IgD-negative memory B cell (primary cell): ENCODE measurements around the gene SYP. TPM values are rescaled to one million over a fixed set of nuclear protein-coding genes. Genes with fewer than 3 reads are reported as not detected.
A peak's percentile ranks its signal among the peaks of the same experiment; 100 is the strongest.

Experiments
- H3K27ac Mint-ChIP-seq, 3 donors: one replicate each; pipeline ENCODE4 v1.8.0; 2020 to 2022; ENCODE audit warnings: mild to moderate bottlenecking in 3 of 3, mixed read lengths in 3 of 3, moderate library complexity in 1 of 3
- H3K27me3 Mint-ChIP-seq: one replicate; pipeline ENCODE4 v1.8.0; 2021; ENCODE audit warnings: mixed read lengths
- H3K36me3 Mint-ChIP-seq: one replicate; pipeline ENCODE4 v1.8.0; 2020; ENCODE audit warnings: mild to moderate bottlenecking, mixed read lengths
- H3K4me1 Mint-ChIP-seq, 3 donors: one replicate each; pipeline ENCODE4 v1.8.0; 2020 to 2022; ENCODE audit warnings: mixed read lengths in 3 of 3, mild to moderate bottlenecking in 1 of 3
- H3K4me3 Mint-ChIP-seq, 4 donors: one replicate each; pipeline ENCODE4 v1.8.0; 2020 to 2022; ENCODE audit warnings: mild to moderate bottlenecking in 4 of 4, mixed read lengths in 4 of 4, moderate library complexity in 3 of 4
- H3K9me3 Mint-ChIP-seq, 3 donors: one replicate each; pipeline ENCODE4 v1.8.0; 2020 to 2021; ENCODE audit warnings: mixed read lengths in 3 of 3, mild to moderate bottlenecking in 1 of 3
- polyA plus RNA-seq: library from polyadenylated mRNA; unstranded; fragments of 300-500 nt; fragmentation: Illumina TruSeq; gene quantifications from one replicate; pipeline ENCODE4 v1.2.3, GENCODE V29; 2021

Gene SYP
- polyA plus RNA-seq: 1.1 TPM

- Mint-ChIP-seq H3K9me3 (no peaks in the 10 kb centered on the region), H3K36me3 (no peaks in the 10 kb centered on the region), H3K27me3 (no peaks in the 10 kb centered on the region), H3K4me3 (peak within 1 kb of the TSS; percentile 13 to 85 (median 76)), H3K4me1 (peaks cover 0 to 3% (median 3%) of the 10 kb centered on the region in 3 donors), H3K27ac (peak within 1 kb of the TSS in 2 of 3 donors; percentile 1 to 71)
Observed at GRCh38 chrX:49199906-49200771, at the start of gene SYP. Gene SYP (minus strand): TSS chrX:49200193. CDS start chrX:49200186, 7 bp downstream.

GRCh38 chrX:49249616-49250015 is 49.6 kb upstream of the SYP start:
- no peaks in the 10 kb centered on the region for H3K27me3 Mint-ChIP-seq
- no peak overlapping the region for H3K4me3 Mint-ChIP-seq
- no peaks in the 10 kb centered on the region for H3K36me3 Mint-ChIP-seq
- no peaks in the 10 kb centered on the region for H3K9me3 Mint-ChIP-seq
- H3K27ac Mint-ChIP-seq: peak overlapping the region in 1 of 3 donors; percentile 81
- peaks cover 0 to 2% (median 0%) of the 10 kb centered on the region in 3 donors for H3K4me1 Mint-ChIP-seq

GRCh38 chrX:49249071-49249470 is 49.1 kb upstream of the SYP start:
- Mint-ChIP-seq H3K4me3 (no peak overlapping the region), H3K9me3 (no peaks in the 10 kb centered on the region), H3K27me3 (no peaks in the 10 kb centered on the region), H3K4me1 (peaks cover 0 to 2% (median 0%) of the 10 kb centered on the region in 3 donors), H3K36me3 (no peaks in the 10 kb centered on the region), H3K27ac (no peak overlapping the region)

DNA sequence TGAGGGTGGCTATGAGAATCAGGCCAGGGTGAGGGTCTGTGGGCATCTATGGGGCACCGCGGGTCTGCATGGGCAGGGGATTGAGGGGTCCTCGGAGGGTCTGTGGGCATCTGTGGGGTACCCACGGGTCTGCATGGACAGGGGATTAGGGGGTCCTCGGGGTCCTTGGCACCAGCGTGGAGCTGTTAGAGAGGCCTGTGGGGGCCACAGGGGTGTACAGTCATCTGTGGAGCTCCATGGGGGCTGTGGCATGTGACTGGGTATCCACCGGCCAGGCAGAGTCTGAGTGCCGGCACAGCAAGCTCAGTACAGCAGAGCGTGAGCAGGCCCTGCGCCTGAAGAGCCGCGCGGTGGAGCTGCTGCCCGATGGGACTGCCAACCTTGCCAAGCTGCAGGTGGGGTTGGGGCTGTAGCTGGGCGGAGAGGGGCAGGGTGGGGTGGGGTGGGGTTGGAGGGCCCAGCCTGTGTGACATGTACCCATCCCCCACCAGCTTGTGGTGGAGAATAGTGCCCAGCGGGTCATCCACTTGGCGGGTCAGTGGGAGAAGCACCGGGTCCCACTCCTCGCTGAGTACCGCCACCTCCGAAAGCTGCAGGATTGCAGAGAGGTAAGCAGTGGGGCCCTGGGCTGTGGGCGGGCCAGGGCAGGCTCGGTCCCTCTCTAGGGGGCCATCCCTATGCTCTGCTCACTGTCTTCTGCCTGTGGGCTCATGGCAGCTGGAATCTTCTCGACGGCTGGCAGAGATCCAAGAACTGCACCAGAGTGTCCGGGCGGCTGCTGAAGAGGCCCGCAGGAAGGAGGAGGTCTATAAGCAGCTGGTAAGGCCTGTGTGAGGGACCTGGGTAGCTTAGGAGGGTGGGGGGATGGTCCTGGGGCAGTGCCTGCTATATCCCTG is 48.2 kb upstream of the SYP start:
- no peak overlapping the region for H3K4me3 Mint-ChIP-seq
- no peak overlapping the region for H3K27ac Mint-ChIP-seq
- H3K36me3 Mint-ChIP-seq: no peaks in the 10 kb centered on the region
- H3K4me1 Mint-ChIP-seq: peaks cover 0 to 4% (median 0%) of the 10 kb centered on the region in 3 donors
- H3K9me3 Mint-ChIP-seq: no peaks in the 10 kb centered on the region
- H3K27me3 Mint-ChIP-seq: no peaks in the 10 kb centered on the region

DNA sequence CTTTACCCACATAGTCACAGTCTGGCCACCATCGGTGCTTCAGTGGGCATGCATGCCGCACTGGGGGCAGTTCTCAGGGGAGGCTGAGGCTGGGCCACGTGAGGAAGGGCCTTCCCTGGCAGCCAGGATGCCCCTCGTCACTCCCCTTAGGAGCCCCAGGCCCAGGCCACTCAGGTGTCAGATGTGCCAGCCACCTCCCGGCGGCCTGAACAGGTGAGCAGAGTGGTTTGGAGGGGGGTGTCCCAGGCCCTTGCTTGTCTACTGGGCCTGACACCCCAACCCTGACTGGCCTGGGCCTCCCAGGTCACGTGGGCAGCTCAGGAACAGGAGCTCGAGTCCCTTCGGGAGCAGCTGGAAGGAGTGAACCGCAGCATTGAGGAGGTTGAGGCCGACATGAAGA is 47.4 kb upstream of the SYP start:
- H3K9me3 Mint-ChIP-seq: no peaks in the 10 kb centered on the region
- H3K27ac Mint-ChIP-seq: no peak overlapping the region
- H3K36me3 Mint-ChIP-seq: no peaks in the 10 kb centered on the region
- no peak overlapping the region for H3K4me3 Mint-ChIP-seq
- H3K27me3 Mint-ChIP-seq: no peaks in the 10 kb centered on the region
- peaks cover 0 to 4% (median 0%) of the 10 kb centered on the region in 3 donors for H3K4me1 Mint-ChIP-seq

DNA sequence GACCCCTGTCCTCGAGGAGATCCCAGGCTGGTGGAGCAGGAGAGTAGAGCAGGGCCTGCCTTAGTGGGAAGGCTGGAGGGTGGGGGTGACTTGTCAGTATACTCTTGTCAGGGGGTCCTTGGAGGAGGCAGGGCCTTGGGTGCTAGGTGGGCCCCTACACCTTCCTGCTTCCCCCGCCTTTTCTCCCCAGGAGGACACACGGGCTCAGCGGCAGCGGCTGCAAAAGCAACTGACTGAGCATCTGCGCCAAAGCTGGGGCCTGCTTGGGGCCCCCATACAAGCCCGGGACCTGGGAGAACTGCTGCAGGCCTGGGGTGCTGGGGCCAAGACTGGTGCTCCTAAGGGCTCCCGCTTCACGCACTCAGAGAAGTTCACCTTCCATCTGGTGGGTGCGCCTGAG is 46.5 kb upstream of the SYP start:
- Mint-ChIP-seq H3K4me1 (peaks cover 0 to 4% (median 0%) of the 10 kb centered on the region in 3 donors), H3K36me3 (no peaks in the 10 kb centered on the region), H3K9me3 (no peaks in the 10 kb centered on the region), H3K4me3 (no peak overlapping the region), H3K27ac (no peak overlapping the region), H3K27me3 (no peaks in the 10 kb centered on the region)

DNA sequence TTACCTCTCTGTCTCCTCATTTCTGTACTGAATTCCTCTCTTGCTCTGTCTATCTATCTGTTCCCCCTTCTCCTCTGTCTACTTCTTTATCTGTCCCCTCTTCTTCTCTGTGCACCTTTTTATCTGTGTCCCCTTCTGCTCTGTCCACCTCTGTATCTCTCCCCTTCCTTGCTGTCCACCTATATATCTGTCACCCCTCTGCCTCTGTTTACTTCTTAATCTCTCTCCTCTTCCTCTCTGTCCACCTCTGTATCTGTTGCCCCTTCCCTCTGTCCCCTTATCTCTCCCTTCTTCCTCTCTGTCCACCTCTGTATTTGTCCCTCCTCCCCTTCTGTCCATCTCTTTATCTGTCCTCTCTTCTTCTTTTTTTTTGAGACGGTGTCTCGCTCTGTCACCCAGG is 44.2 kb upstream of the SYP start:
- H3K27ac Mint-ChIP-seq: no peak overlapping the region
- H3K9me3 Mint-ChIP-seq: no peaks in the 10 kb centered on the region
- H3K36me3 Mint-ChIP-seq: no peaks in the 10 kb centered on the region
- H3K27me3 Mint-ChIP-seq: no peaks in the 10 kb centered on the region
- H3K4me3 Mint-ChIP-seq: no peak overlapping the region
- H3K4me1 Mint-ChIP-seq: peaks cover 0 to 2% (median 0%) of the 10 kb centered on the region in 3 donors

- Mint-ChIP-seq H3K36me3 (no peaks in the 10 kb centered on the region), H3K27ac (no peak overlapping the region), H3K9me3 (no peaks in the 10 kb centered on the region), H3K4me3 (no peak overlapping the region), H3K27me3 (no peaks in the 10 kb centered on the region), H3K4me1 (peaks cover 0 to 2% (median 0%) of the 10 kb centered on the region in 3 donors)
Observed at GRCh38 chrX:49243166-49243565, 43.2 kb upstream of the SYP start.

GRCh38 chrX:49242545-49243066 is 42.6 kb upstream of the SYP start:
- Mint-ChIP-seq H3K27ac (no peak overlapping the region), H3K4me1 (peaks cover 0 to 2% (median 0%) of the 10 kb centered on the region in 3 donors), H3K4me3 (no peak overlapping the region), H3K36me3 (no peaks in the 10 kb centered on the region), H3K9me3 (no peaks in the 10 kb centered on the region), H3K27me3 (no peaks in the 10 kb centered on the region)

DNA sequence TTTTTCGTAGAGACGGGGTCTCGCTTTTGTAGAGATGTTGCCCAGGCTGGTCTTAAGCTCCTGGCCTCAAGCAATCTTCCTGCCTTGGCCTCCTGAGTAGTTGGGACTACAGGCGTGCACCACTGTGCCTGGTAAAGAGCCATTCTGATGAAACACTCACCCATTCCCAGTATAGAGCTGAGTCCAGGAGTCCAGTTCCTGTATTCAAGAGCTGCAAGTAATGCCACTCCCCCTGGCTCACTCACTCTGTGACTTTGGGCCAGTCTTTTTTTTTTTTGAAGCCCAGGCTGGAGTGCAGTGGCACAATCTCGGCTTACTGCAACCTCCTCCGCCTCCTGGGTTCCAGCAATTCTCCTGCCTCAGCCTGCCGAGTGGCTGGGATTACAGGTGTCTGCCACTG is 38.7 kb upstream of the SYP start:
- no peaks in the 10 kb centered on the region for H3K9me3 Mint-ChIP-seq
- no peaks in the 10 kb centered on the region for H3K27me3 Mint-ChIP-seq
- H3K4me1 Mint-ChIP-seq: peaks cover 9 to 16% (median 12%) of the 10 kb centered on the region in 3 donors
- H3K36me3 Mint-ChIP-seq: no peaks in the 10 kb centered on the region
- no peak overlapping the region for H3K27ac Mint-ChIP-seq
- no peak overlapping the region for H3K4me3 Mint-ChIP-seq

DNA sequence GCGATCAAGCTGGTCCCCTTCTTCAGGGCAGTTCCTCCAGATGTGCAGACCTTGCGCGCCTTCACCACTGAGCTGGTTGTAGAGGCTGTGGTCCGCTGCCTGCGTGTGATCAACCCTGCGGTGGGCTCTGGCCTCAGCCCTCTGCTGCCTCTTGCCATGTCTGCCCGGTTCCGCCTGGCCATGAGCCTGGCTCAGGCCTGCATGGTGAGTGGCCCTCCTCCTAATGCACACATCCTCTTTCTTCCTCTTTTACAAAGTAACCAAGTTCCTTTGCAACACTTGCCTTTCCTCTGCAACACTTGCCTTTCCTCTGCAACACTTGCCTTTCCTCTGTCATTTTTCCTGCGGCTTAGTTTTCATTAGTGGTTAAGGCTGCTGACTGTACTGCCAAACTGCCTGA is 37.1 kb upstream of the SYP start:
- H3K36me3 Mint-ChIP-seq: peaks cover 1% of the 10 kb centered on the region
- H3K9me3 Mint-ChIP-seq: no peaks in the 10 kb centered on the region
- peak overlapping the region; percentile 72 to 84 (median 79) for H3K4me3 Mint-ChIP-seq
- H3K27me3 Mint-ChIP-seq: no peaks in the 10 kb centered on the region
- H3K4me1 Mint-ChIP-seq: peaks cover 9 to 16% (median 12%) of the 10 kb centered on the region in 3 donors
- H3K27ac Mint-ChIP-seq: peak overlapping the region in 2 of 3 donors; percentile 11 to 56

- peaks cover 12 to 20% (median 12%) of the 10 kb centered on the region in 3 donors for H3K4me1 Mint-ChIP-seq
- no peak overlapping the region for H3K4me3 Mint-ChIP-seq
- H3K27ac Mint-ChIP-seq: no peak overlapping the region
- no peaks in the 10 kb centered on the region for H3K9me3 Mint-ChIP-seq
- no peaks in the 10 kb centered on the region for H3K27me3 Mint-ChIP-seq
- peaks cover 1% of the 10 kb centered on the region for H3K36me3 Mint-ChIP-seq
Observed at GRCh38 chrX:49233887-49234555, 34.0 kb upstream of the SYP start.

- H3K4me1 Mint-ChIP-seq: peaks cover 12 to 20% (median 12%) of the 10 kb centered on the region in 3 donors
- peak within 1 kb of the TSS in 2 of 3 donors; percentile 16 to 93 for H3K27ac Mint-ChIP-seq
- peaks cover 1% of the 10 kb centered on the region for H3K36me3 Mint-ChIP-seq
- no peaks in the 10 kb centered on the region for H3K9me3 Mint-ChIP-seq
- no peaks in the 10 kb centered on the region for H3K27me3 Mint-ChIP-seq
- H3K4me3 Mint-ChIP-seq: peak within 1 kb of the TSS in 1 of 4 donors; percentile 69
Observed at GRCh38 chrX:49233176-49233575, 33.2 kb upstream of the SYP start, which contains the start of gene CACNA1F. Gene CACNA1F (minus strand): TSS chrX:49233340. CDS start chrX:49233309, 31 bp downstream.

GRCh38 chrX:49232525-49232924 is 32.5 kb upstream of the SYP start:
- peaks cover 2% of the 10 kb centered on the region for H3K36me3 Mint-ChIP-seq
- H3K9me3 Mint-ChIP-seq: peaks cover 0 to 4% (median 0%) of the 10 kb centered on the region in 3 donors
- peak overlapping the region in 1 of 3 donors; percentile 16 for H3K27ac Mint-ChIP-seq
- peaks cover 12 to 20% (median 12%) of the 10 kb centered on the region in 3 donors for H3K4me1 Mint-ChIP-seq
- no peaks in the 10 kb centered on the region for H3K27me3 Mint-ChIP-seq
- H3K4me3 Mint-ChIP-seq: peak overlapping the region in 1 of 4 donors; percentile 69
